ENCODE results near the gene VPS9D1. TPM values are rescaled to one million over a fixed set of nuclear protein-coding genes. Genes with fewer than 3 reads are reported as not detected.
"Not testable (repeated sequence)": the region's sequence is repeated elsewhere in the genome, so short reads cannot be mapped to it uniquely, and the experiment has no call there.

The VPS9D1 gene
- total and polyA plus RNA-seq, 9 donors: 0.50 to 15.5 (median 9.7) TPM

DNA sequence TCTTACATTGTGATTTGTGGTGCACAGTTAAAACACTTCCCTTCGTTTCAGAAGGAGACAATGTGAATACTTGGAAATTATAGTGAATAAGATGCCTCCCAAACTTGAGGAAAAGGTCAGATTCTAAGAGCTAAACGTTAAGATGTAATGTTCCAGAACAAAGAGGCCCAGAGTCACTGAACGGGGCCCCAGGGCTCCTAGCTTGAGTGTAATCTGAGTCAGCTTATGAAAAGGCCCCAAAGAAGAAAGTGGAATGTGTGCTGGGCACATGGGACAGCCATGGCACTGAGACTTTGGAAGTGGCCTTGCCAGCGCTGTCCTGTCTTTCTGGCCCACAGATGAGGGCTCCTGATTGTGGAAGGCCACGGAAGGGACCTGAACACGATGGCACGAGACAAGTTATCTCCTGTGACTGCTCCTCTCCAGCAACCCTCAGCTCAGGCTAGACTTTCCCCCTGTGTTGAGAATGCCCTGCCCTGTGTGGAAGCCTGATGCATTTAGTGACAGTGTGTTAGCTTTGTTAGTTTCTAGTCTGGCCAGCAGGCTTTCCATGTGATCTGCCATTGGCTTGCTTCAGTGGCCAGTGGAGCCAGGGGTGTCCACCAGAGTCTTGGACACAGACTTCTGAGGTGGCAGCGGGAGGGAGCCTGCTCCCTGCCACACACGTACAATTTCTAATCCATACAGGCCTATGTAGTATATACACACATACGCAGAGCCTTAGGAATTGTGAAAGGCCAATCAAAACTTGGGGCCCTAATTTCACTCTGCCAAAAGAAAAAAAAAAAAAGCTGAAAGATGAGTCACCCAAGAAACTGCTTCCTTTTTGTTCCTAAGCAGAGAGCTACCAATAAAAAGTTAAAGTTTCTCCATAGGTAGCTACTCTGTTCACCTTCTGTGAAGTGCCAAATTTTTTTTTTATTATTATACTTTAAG is 49.9 kb downstream of the VPS9D1 start:
- WGBS, 3 donors: 83 to 85% (median 83%) methylated on average over 10 of the region's 10 CpGs
- intact Hi-C loops (cut with DNase I): no loop called here
- TF ChIP-seq, protein P1, sequence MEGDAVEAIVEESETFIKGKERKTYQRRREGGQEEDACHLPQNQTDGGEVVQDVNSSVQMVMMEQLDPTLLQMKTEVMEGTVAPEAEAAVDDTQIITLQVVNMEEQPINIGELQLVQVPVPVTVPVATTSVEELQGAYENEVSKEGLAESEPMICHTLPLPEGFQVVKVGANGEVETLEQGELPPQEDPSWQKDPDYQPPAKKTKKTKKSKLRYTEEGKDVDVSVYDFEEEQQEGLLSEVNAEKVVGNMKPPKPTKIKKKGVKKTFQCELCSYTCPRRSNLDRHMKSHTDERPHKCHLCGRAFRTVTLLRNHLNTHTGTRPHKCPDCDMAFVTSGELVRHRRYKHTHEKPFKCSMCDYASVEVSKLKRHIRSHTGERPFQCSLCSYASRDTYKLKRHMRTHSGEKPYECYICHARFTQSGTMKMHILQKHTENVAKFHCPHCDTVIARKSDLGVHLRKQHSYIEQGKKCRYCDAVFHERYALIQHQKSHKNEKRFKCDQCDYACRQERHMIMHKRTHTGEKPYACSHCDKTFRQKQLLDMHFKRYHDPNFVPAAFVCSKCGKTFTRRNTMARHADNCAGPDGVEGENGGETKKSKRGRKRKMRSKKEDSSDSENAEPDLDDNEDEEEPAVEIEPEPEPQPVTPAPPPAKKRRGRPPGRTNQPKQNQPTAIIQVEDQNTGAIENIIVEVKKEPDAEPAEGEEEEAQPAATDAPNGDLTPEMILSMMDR (IDR thresholded peaks at IDR 0.05): no peak
- TF ChIP-seq EP300 (IDR thresholded peaks at IDR 0.05): no peak
- no peak for TF ChIP-seq POLR2A (IDR thresholded peaks at IDR 0.05)

DNA sequence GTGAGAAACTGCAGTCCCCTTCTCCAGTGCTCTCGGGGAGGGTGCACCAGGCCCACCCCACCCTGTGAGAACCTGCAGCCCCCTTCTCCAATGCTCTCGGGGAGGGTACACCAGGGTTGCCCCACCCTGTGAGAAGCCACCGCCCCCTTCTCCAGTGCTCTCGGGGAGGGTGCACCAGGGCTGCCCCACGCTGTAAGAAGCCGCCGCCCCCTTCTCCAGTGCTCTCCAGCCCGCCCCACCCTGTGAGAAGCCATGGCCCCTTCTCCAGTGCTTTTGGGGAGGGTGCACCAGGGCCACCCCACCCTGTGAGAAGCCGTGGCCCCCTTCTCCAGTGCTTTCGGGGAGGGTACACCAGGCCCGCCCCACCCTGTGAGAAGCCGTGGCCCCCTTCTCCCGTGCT is 50.9 kb downstream of the VPS9D1 start:
- DNase-seq: no peak
- intact Hi-C loops (cut with DNase I): no loop called here
- TF ChIP-seq, protein P1 (IDR thresholded peaks at IDR 0.05): no peak
- no peak for TF ChIP-seq EP300 (IDR thresholded peaks at IDR 0.05)
- no peak for TF ChIP-seq POLR2A (IDR thresholded peaks at IDR 0.05)
- no peak overlapping the region for H3K4me3 ChIP-seq
- no peaks in the 10 kb centered on the region for H3K4me1 ChIP-seq (ENCODE audit: insufficient read depth)
- H3K27ac ChIP-seq: no peak overlapping the region
- H3K27me3 ChIP-seq: no peaks in the 10 kb centered on the region
- no peaks in the 10 kb centered on the region for H3K36me3 ChIP-seq
- no peaks in the 10 kb centered on the region for H3K9me3 ChIP-seq
- 84 to 92% (median 89%) methylated on average over 8 to 13 of the region's 13 CpGs for WGBS, 3 donors

More for the DNA sequence above, 49.9 kb downstream of the VPS9D1 start:
- H3K4me1 ChIP-seq (ENCODE audit: insufficient read depth): no peaks in the 10 kb centered on the region
- H3K9me3 ChIP-seq: no peaks in the 10 kb centered on the region
- H3K27ac ChIP-seq: no peak overlapping the region
- no peak for DNase-seq
- H3K4me3 ChIP-seq: no peak overlapping the region
- no peaks in the 10 kb centered on the region for H3K27me3 ChIP-seq
- no peaks in the 10 kb centered on the region for H3K36me3 ChIP-seq

DNA sequence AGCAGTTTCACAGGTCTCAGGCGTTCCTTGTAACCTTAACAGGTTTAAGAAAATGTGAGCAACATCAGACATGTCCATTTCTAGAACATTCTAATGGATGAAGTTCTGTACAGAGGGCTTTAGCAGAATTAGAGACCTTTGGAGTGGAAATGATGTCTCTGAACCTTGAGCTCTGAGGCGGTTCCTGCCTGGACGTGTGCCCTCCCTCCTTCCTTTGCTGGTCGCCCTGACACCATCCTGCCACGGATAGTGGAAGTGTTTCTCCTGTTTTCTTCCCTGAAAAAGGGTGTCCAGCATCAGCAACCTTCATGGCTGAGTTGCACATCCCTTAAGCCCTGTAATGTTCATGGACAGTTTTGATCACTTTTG is 51.9 kb downstream of the VPS9D1 start:
- H3K4me3 ChIP-seq: no peak overlapping the region

DNA sequence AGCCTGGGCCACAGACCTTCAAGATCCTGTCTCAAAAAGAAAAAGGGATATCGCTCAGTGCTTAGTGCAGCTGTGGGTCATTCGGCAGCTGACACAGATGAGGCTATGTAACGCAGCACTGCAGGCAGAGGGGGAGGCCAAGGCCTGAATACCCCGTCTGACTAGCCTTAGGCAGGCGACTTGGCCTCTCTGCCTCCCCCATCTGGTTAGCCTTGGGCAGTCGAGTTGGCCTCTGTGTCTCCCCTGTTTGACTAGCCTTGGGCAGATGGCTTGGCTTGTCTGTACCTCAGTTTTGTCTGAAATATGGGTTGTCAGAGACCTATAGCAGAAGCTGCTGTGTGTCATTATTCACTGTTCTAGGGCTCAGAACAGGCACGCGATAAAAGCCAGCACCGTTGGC is 53.1 kb downstream of the VPS9D1 start:
- no peak for DNase-seq
- no peaks in the 10 kb centered on the region for H3K9me3 ChIP-seq
- H3K36me3 ChIP-seq: no peaks in the 10 kb centered on the region
- intact Hi-C loops (cut with DNase I): no loop called here
- TF ChIP-seq, protein P1 (IDR thresholded peaks at IDR 0.05): no peak
- TF ChIP-seq EP300 (IDR thresholded peaks at IDR 0.05) (no peak), POLR2A (IDR thresholded peaks at IDR 0.05) (no peak)
- no peak overlapping the region for H3K27ac ChIP-seq
- no peaks in the 10 kb centered on the region for H3K27me3 ChIP-seq
- no peaks in the 10 kb centered on the region for H3K4me1 ChIP-seq (ENCODE audit: insufficient read depth)
- 76 to 86% (median 78%) methylated on average over 9 of the region's 9 CpGs for WGBS, 3 donors
- H3K4me3 ChIP-seq: no peak overlapping the region

More for the DNA sequence above, 51.9 kb downstream of the VPS9D1 start:
- Histone ChIP-seq H3K9me3 (no peaks in the 10 kb centered on the region), H3K36me3 (no peaks in the 10 kb centered on the region), H3K27ac (no peak overlapping the region), H3K27me3 (no peaks in the 10 kb centered on the region), H3K4me1 (ENCODE audit: insufficient read depth) (no peaks in the 10 kb centered on the region)
- intact Hi-C loops (cut with DNase I): no loop called here
- no peak for TF ChIP-seq EP300 (IDR thresholded peaks at IDR 0.05)
- TF ChIP-seq, protein P1 (IDR thresholded peaks at IDR 0.05): no peak
- TF ChIP-seq POLR2A (IDR thresholded peaks at IDR 0.05): no peak
- WGBS, 3 donors: 57 to 69% (median 67%) methylated on average over 5 of the region's 5 CpGs
- no peak for DNase-seq

DNA sequence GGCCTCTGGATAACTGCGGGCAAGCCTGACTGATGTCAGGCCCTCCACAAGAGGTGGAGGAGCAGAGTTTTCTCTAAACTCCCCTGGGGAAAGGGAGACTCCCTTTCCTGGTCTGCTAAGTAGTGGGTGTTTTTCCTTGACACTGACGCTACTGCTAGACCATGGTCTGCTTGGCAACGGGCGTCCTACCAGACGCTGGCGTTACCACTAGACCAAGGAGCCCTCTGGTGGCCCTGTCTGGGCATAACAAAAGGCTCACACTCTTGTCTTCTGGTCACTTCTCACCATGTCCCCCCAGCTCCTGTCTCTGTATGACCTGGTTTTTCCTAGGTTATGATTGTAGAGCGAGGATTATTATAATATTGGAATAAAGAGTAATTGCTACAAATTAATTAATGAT is 53.7 kb downstream of the VPS9D1 start:
- H3K9me3 ChIP-seq; H3K27me3 ChIP-seq; DNase-seq; H3K4me3 ChIP-seq; H3K27ac ChIP-seq; H3K36me3 ChIP-seq; H3K4me1 ChIP-seq (ENCODE audit: insufficient read depth); intact Hi-C loops (cut with DNase I): not testable (repeated sequence)
- WGBS, 3 donors: 40 to 58% (median 43%) methylated on average over 7 of the region's 7 CpGs

DNA sequence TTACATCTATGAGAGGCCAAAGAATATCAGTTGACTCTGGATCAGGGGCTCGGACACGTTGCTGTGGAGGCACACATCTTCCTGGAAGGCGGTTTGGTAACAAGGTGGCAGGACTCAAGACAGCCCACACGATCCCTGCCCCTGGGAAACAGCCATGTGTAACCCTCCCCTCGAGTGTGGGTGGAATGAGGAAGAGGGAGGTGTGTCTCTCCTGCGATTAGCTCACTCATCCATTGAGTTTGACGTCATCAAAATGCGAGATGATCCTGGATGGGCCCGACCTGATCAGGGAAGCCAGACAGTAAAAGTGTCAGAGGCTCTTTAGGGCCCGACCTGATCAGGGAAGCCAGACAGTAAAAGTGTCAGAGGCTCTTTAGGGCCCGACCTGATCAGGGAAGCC is 56.5 kb downstream of the VPS9D1 start:
- DNase-seq; intact Hi-C loops (cut with DNase I); H3K9me3 ChIP-seq; H3K27ac ChIP-seq; H3K36me3 ChIP-seq; H3K4me1 ChIP-seq (ENCODE audit: insufficient read depth); H3K4me3 ChIP-seq; H3K27me3 ChIP-seq: not testable (repeated sequence)
- 29 to 42% (median 39%) methylated on average over 10 to 11 of the region's 11 CpGs for WGBS, 3 donors

Data from ovary (tissue), 9 donors.